ENCODE measurements around the gene C6orf136.

The C6orf136 gene

GRCh38 chr6:30696432-30696831, 49.5 kb downstream of the C6orf136 start:
- Histone ChIP-seq H3K9ac (ENCODE audit: low read length) (no peak overlapping the region), H3K4me3 (ENCODE audit: low read depth in 1 of 2, low read length in 2 of 2) (no peak overlapping the region), H3K36me3 (ENCODE audit: insufficient read depth, low read length) (peaks cover 5% of the 10 kb centered on the region), H3K27ac (ENCODE audit: low read depth, low read length) (no peak overlapping the region), H3K4me1 (ENCODE audit: insufficient read depth, low read length) (peaks cover 2% of the 10 kb centered on the region), H3K9me3 (ENCODE audit: low read length) (no peaks in the 10 kb centered on the region), H3K27me3 (ENCODE audit: control insufficient read depth in 1 of 2, insufficient read depth in 2 of 2, low read length in 2 of 2) (no peaks in the 10 kb centered on the region)

DNA sequence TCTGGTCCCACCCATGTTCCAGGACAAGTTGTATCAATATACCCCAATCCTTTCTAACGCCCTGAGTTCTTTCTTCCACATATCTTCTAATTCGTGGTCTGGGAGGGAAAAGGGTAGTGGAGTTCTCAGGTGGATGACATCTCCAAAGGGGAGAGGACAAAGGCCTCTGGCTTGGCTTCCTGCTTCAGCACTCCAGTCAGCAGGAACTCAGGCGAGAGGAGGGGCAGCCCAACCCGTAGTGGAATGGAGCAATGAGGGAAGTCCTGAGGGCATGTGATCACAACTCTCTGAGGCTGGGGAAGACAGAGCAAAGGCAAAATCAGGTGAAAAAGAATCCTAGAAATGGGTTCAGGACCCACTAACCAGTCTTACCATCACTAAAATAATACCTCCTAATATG, 53.4 kb downstream of the C6orf136 start:
- no peaks in the 10 kb centered on the region for H3K9me3 ChIP-seq (ENCODE audit: low read length)
- no peak overlapping the region for H3K4me3 ChIP-seq (ENCODE audit: low read depth in 1 of 2, low read length in 2 of 2)
- no peaks in the 10 kb centered on the region for H3K27me3 ChIP-seq (ENCODE audit: control insufficient read depth in 1 of 2, insufficient read depth in 2 of 2, low read length in 2 of 2)
- no peak overlapping the region for H3K27ac ChIP-seq (ENCODE audit: low read depth, low read length)
- no peak overlapping the region for H3K9ac ChIP-seq (ENCODE audit: low read length)
- H3K4me1 ChIP-seq (ENCODE audit: insufficient read depth, low read length) = no peaks in the 10 kb centered on the region
- peaks cover 33% of the 10 kb centered on the region for H3K36me3 ChIP-seq (ENCODE audit: insufficient read depth, low read length)

All from muscle layer of colon (tissue), 2 donors.